GM18507 (cell line): ENCODE data around the gene GOLGA8S.
"Not testable (repeated sequence)": the region's sequence is repeated elsewhere in the genome, so short reads cannot be mapped to it uniquely, and the experiment has no call there.

Source experiments
- DNase-seq: peaks from one replicate; pipeline ENCODE4 v3.0.0; 2011; ENCODE audit warnings: low read depth; ENCODE audit not compliant: insufficient read length; ENCODE audit errors: extremely low spot score
- FAIRE-seq: peaks from 2 replicates; lab custom pipeline; 2011; peaks lifted over from hg19 to GRCh38; lab: Jason Lieb, UNC

GOLGA8S gene

DNA sequence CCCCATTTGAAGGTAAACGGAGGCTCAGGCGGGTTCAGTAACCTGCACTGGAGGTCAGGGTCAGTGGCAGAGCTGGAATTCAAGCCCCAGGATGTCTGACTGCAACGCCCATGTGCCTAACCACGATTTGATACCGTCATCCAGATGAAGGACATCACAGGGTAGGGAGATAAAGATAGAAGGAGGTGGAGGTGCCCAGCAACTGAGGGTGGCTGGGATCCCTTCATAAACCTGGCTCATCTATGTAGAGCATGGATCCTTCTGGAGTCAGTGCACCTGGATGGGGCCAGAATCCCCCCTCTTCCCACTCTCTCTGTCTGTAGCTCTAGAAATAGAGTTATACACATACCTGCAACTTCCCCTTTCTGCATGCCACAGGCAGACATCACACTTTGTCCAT is 41.3 kb downstream of the GOLGA8S start:
- FAIRE-seq, result no peak
- DNase-seq, result no peak

DNA sequence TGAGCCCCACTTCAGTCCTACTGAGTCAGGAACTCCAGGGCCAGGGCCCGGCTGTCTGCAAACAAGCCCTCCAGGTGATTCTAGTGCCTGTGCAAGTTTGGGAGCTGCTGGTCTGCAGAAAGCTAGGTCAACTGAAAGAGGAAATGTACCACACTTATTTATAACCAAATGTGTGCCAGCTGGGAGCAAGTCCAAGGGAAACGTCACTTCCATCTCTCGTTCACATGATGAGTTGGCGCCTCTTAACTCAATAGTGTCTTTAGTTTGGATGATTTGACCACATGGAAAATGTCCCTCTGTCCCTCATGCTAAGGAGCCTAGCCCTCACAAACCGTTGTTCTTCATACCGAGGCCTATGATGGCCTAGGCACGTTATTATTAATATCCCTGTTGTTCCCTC is 43.2 kb downstream of the GOLGA8S start:
- FAIRE-seq (no peak), DNase-seq (no peak)

DNA sequence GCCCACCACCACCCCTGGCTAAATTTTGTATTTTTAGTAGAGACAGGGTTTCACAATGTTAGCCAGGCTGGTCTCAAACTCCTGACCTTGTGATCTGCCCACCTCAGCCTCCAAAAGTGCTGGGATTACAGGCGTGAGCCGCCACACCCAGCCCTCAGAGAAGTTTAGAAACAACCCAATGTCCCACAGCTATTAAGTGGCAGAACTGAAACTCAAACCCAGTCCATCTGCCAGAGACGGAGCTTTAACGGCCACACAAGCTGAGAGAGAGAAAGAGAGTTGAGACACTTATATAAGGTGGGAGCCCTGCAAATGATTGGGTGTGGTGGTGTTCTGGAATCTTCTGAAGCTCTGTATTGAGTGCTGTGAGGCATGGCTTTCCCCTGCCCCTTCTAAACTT is 43.8 kb downstream of the GOLGA8S start:
- not testable (repeated sequence) for DNase-seq, FAIRE-seq

DNA sequence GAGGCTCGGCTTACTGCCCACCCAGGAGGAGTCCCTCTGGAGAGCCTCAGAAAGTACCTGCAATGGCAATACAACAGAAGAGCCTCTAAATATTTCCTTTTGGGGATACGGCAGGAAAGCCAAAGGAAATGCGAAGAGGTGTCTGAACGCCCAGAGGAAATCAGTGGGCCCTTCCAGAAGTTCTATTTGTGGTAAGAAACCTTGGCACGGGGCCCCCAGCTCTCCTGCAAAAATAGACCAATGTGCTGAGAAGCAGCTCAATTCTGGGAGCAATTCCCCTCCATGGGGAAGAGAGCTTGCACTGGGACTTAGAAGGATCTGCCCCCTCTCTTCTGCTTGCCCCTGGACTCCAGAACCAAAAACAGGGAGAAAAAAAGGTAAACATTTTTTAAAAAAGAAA is 44.7 kb downstream of the GOLGA8S start:
- DNase-seq, FAIRE-seq: not testable (repeated sequence)

- FAIRE-seq, result no peak
- DNase-seq, result no peak
Observed at GRCh38 chr15:23401627-23402026, 47.1 kb downstream of the GOLGA8S start.

- DNase-seq (no peak), FAIRE-seq (no peak)
Observed at GRCh38 chr15:23402140-23402539, 47.6 kb downstream of the GOLGA8S start.

DNA sequence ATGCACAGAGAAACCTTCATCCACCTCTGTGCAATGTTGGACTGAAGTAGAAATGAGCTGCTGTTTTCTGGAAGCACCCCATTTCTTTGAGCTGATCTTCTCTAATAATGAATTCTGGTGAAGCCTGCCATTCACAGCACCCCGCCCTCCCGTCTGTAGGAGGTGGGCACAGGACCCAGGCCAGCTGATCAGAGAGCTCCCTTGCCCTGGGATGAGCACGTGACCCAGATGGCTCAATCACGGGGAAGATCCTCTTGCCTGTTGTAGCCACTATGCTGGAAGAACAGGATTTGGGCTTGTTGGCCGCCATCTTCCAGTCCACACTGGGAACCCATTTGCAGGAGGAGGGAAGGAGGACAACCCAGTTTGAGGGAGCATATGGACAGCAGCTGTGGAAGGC is 48.0 kb downstream of the GOLGA8S start:
- FAIRE-seq, result no peak
- DNase-seq, result no peak

GRCh38 chr15:23403550-23403949 is 49.0 kb downstream of the GOLGA8S start:
- FAIRE-seq, result no peak
- no peak for DNase-seq

- FAIRE-seq, result no peak
- no peak for DNase-seq
Observed at GRCh38 chr15:23411841-23412240, 57.3 kb downstream of the GOLGA8S start.

- not testable (repeated sequence) for FAIRE-seq, DNase-seq
Observed at GRCh38 chr15:23412881-23413600, 58.5 kb downstream of the GOLGA8S start.
